GM21367 (cell line): ENCODE measurements around the gene CHADL.
"Not testable (repeated sequence)": the region's sequence is repeated elsewhere in the genome, so short reads cannot be mapped to it uniquely, and the experiment has no call there.

Experiments
- ATAC-seq: cut with Tn5 transposase; IDR thresholded peaks from one replicate; pipeline ENCODE4 v1.9.1; 2021; ENCODE audit not compliant: unreplicated experiment

CHADL gene

GRCh38 chr22:41240377-41241132, at the start of gene CHADL:
Gene CHADL (minus strand): TSS chr22:41240931. CDS start chr22:41240881, 50 bp downstream.
- no peak for ATAC-seq

GRCh38 chr22:41289671-41290070, 48.9 kb upstream of the CHADL start:
- ATAC-seq: no peak

GRCh38 chr22:41288245-41288946, 47.7 kb upstream of the CHADL start:
- no peak for ATAC-seq

GRCh38 chr22:41286639-41287091, 45.9 kb upstream of the CHADL start:
- peak; percentile 13 for ATAC-seq

- ATAC-seq: peak; percentile 77
These were observed 45.3 kb upstream of the CHADL start, which contains the start of gene RANGAP1 for GRCh38 chr22:41285820-41286638. Gene RANGAP1 (minus strand): TSS chr22:41286187. CDS start chr22:41281044, 5,143 bp downstream.

- peak; percentile 16 for ATAC-seq
These were observed 44.7 kb upstream of the CHADL start for GRCh38 chr22:41285441-41285819.

GRCh38 chr22:41284465-41284864, 43.7 kb upstream of the CHADL start:
- ATAC-seq: no peak

GRCh38 chr22:41280854-41281253, 40.1 kb upstream of the CHADL start:
- ATAC-seq: no peak

- no peak for ATAC-seq
These were observed 39.3 kb upstream of the CHADL start for GRCh38 chr22:41280065-41280464.

- no peak for ATAC-seq
These were observed 34.1 kb upstream of the CHADL start for GRCh38 chr22:41274856-41275255.

- no peak for ATAC-seq
These were observed 32.4 kb upstream of the CHADL start for GRCh38 chr22:41273128-41273527.

GRCh38 chr22:41271787-41272186, 31.1 kb upstream of the CHADL start:
- ATAC-seq: no peak

GRCh38 chr22:41267958-41268357, 27.2 kb upstream of the CHADL start:
- no peak for ATAC-seq

- ATAC-seq: no peak
These were observed 23.7 kb upstream of the CHADL start for GRCh38 chr22:41264408-41264941.

GRCh38 chr22:41263704-41264103, 23.0 kb upstream of the CHADL start:
- no peak for ATAC-seq

- no peak for ATAC-seq
These were observed 21.6 kb upstream of the CHADL start for GRCh38 chr22:41262250-41262765.

GRCh38 chr22:41261541-41262249, 21.0 kb upstream of the CHADL start:
- no peak for ATAC-seq

GRCh38 chr22:41260871-41261270, 20.1 kb upstream of the CHADL start:
- ATAC-seq: no peak

GRCh38 chr22:41259756-41260155, 19.0 kb upstream of the CHADL start:
- ATAC-seq: not testable (repeated sequence)

- no peak for ATAC-seq
These were observed 17.0 kb upstream of the CHADL start for GRCh38 chr22:41257696-41258095.
